ENCODE data around the gene IL17RA. TPM values are rescaled to one million over a fixed set of nuclear protein-coding genes. Genes with fewer than 3 reads are reported as not detected.

Gene IL17RA
- total RNA-seq, 1 donor from 2014 or later: 11.6 TPM

DNA sequence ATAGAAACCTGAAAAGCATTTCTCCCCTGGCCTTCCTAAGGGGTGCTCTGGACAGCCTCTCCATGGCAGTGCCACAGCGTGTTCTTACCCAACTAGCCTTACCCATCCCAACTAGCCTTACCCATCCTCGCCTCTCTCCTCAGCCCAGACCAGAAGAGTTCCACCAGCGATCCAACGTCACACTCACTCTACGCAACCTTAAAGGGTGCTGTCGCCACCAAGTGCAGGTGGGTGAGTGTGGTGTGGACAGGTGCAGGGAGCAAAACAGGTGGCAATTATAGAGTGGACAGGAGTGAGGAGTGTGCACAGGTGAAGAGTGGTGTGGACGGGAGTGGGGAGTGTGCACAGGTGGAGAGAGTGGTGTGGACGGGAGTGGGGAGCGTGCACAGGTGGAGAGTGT is 18.6 kb downstream of the IL17RA start:
- Mint-ChIP-seq H3K27me3 (ENCODE audit: low read depth) (no peaks in the 10 kb centered on the region), H3K9me3 (ENCODE audit: low read depth) (no peaks in the 10 kb centered on the region), H3K36me3 (ENCODE audit: low read depth) (peaks cover 37% of the 10 kb centered on the region), H3K4me1 (ENCODE audit: low read depth) (no peaks in the 10 kb centered on the region), H3K27ac (ENCODE audit: unreplicated experiment) (no peak overlapping the region), H3K4me3 (ENCODE audit: unreplicated experiment) (no peak overlapping the region)
- no peak for TF ChIP-seq CTCF (IDR thresholded peaks at IDR 0.05)
- no peak for DNase-seq (ENCODE audit: low spot score)

GRCh38 chr22:17104336-17104935 is 19.6 kb downstream of the IL17RA start:
- no peak for TF ChIP-seq CTCF (IDR thresholded peaks at IDR 0.05)
- Mint-ChIP-seq H3K4me1 (ENCODE audit: low read depth) (no peaks in the 10 kb centered on the region), H3K9me3 (ENCODE audit: low read depth) (no peaks in the 10 kb centered on the region), H3K4me3 (ENCODE audit: unreplicated experiment) (no peak overlapping the region), H3K36me3 (ENCODE audit: low read depth) (peaks cover 32% of the 10 kb centered on the region), H3K27ac (ENCODE audit: unreplicated experiment) (no peak overlapping the region), H3K27me3 (ENCODE audit: low read depth) (no peaks in the 10 kb centered on the region)
- no peak for DNase-seq (ENCODE audit: low spot score)

- H3K4me1 Mint-ChIP-seq (ENCODE audit: low read depth): no peaks in the 10 kb centered on the region
- H3K4me3 Mint-ChIP-seq (ENCODE audit: unreplicated experiment): no peak overlapping the region
- no peak overlapping the region for H3K27ac Mint-ChIP-seq (ENCODE audit: unreplicated experiment)
- no peak for TF ChIP-seq CTCF (IDR thresholded peaks at IDR 0.05)
- H3K9me3 Mint-ChIP-seq (ENCODE audit: low read depth): no peaks in the 10 kb centered on the region
- peaks cover 31% of the 10 kb centered on the region for H3K36me3 Mint-ChIP-seq (ENCODE audit: low read depth)
- DNase-seq (ENCODE audit: low spot score): no peak
- H3K27me3 Mint-ChIP-seq (ENCODE audit: low read depth): no peaks in the 10 kb centered on the region
Measured at GRCh38 chr22:17105143-17106129, 20.6 kb downstream of the IL17RA start.

GRCh38 chr22:17106161-17106784 is 21.5 kb downstream of the IL17RA start:
- Mint-ChIP-seq H3K9me3 (ENCODE audit: low read depth) (no peaks in the 10 kb centered on the region), H3K4me1 (ENCODE audit: low read depth) (no peaks in the 10 kb centered on the region), H3K36me3 (ENCODE audit: low read depth) (peaks cover 25% of the 10 kb centered on the region), H3K27me3 (ENCODE audit: low read depth) (no peaks in the 10 kb centered on the region), H3K4me3 (ENCODE audit: unreplicated experiment) (no peak overlapping the region), H3K27ac (ENCODE audit: unreplicated experiment) (no peak overlapping the region)
- no peak for DNase-seq (ENCODE audit: low spot score)
- TF ChIP-seq CTCF (IDR thresholded peaks at IDR 0.05): no peak
